K562 (cell line): ENCODE results near the gene TAF11L8. TPM values are rescaled to one million over a fixed set of nuclear protein-coding genes. Genes with fewer than 3 reads are reported as not detected.

ENCODE experiments used
- ATAC-seq: fragments of 200-7000 bp; cut with Tn5 transposase; 3 replicates; pipeline ENCODE4 v1.9.1; 2020; ENCODE audit warnings: moderate library complexity
- BruUV-seq: library from RNA; stranded (reverse); fragments of 400-500 nt; replicated peaks from 2 replicates; lab custom pipeline; 2021; lab: Mats Ljungman, UMichigan
- CTCF ChIA-PET: fragments of 300-600 bp; formaldehyde crosslinking; extraction: SDS; loops from one replicate; lab custom pipeline; 2021; ENCODE audit warnings: low intra/inter-chr PET ratio; lab: Yijun Ruan, JAX
- POLR2A ChIA-PET: fragments of 300-600, 350-650 bp; sonication (Branson Sonifier 250); formaldehyde crosslinking; extraction: SDS; loops from one replicate; lab custom pipeline; 2021; ENCODE audit warnings: antibody characterized with exemption, inconsistent platforms; lab: Yijun Ruan, JAX
- DNase-seq, 4 experiments: peaks; one replicate each; pipeline versions ENCODE4 v3.0.0 to v3.0.0-alpha.2; 2011 to 2018; ENCODE audit warnings: low spot score in 3 of 4, mixed read lengths in 3 of 4; ENCODE audit errors: extremely low read depth in 1 of 4
- FAIRE-seq: peaks from 2 replicates; lab custom pipeline; 2011; peaks lifted over from hg19 to GRCh38; lab: Jason Lieb, UNC
- H2AFZ ChIP-seq: 2 replicates; pipeline ENCODE4 v1.6.0; 2011; ENCODE audit warnings: low read depth, low read length, control low read depth, inconsistent platforms
- H3K27ac ChIP-seq: fragments of 200-600 bp; 3 replicates; pipeline ENCODE4 v1.8.0; 2011; ENCODE audit warnings: low read depth, mild to moderate bottlenecking, control low read depth, inconsistent platforms, low read length, moderate library complexity, mixed read lengths; ENCODE audit errors: extremely low read depth
- H3K27me3 ChIP-seq, 2 experiments: fragments of 300-600 bp in 1 of 2; 2 replicates in 1 of 2; 3 replicates in 1 of 2; pipeline versions ENCODE4 v1.6.0 to v1.8.0; 2011; ENCODE audit warnings: inconsistent platforms in 2 of 2, low read length in 2 of 2, mild to moderate bottlenecking in 1 of 2, mixed read lengths in 1 of 2, moderate library complexity in 1 of 2; ENCODE audit not compliant: control insufficient read depth in 2 of 2, insufficient read depth in 2 of 2
- H3K36me3 ChIP-seq: fragments of 300-600 bp; 3 replicates; pipeline ENCODE4 v1.8.0; 2011; ENCODE audit warnings: mild to moderate bottlenecking, low read length, inconsistent platforms; ENCODE audit not compliant: control insufficient read depth, insufficient read depth
- H3K4me1 ChIP-seq, 2 experiments: fragments of 200-600 bp in 1 of 2; replicated peaks in 1 of 2; 2 replicates in 1 of 2; 3 replicates in 1 of 2; pipeline versions ENCODE4 v1.5.1 to v1.8.0; 2011; ENCODE audit warnings: inconsistent platforms in 2 of 2, low read length in 2 of 2, mild to moderate bottlenecking in 1 of 2, mixed read lengths in 1 of 2, moderate library complexity in 1 of 2; ENCODE audit not compliant: control insufficient read depth in 2 of 2, insufficient read depth in 2 of 2
- H3K4me2 ChIP-seq: 2 replicates; pipeline ENCODE4 v1.6.1; 2011; ENCODE audit warnings: low read length, control low read depth, inconsistent platforms, mixed read lengths; ENCODE audit not compliant: insufficient read depth
- H3K4me3 ChIP-seq: fragments of 200-600 bp; sonication (generic), shearing (Covaris generic); 2 replicates; pipeline ENCODE4 v1.5.1; 2016; ENCODE audit warnings: control low read depth, inconsistent platforms
- H3K79me2 ChIP-seq: fragments of 200-600 bp; 3 replicates; pipeline ENCODE4 v1.8.0; 2011; ENCODE audit warnings: low read length, inconsistent platforms; ENCODE audit not compliant: control insufficient read depth, insufficient read depth
- H3K9ac ChIP-seq, 2 experiments: 2 replicates each; pipeline versions ENCODE4 v1.6.0 to v1.6.1; 2011; ENCODE audit warnings: low read depth in 2 of 2, low read length in 2 of 2, control low read depth in 1 of 2, inconsistent platforms in 1 of 2, mild to moderate bottlenecking in 1 of 2, mixed read lengths in 1 of 2; ENCODE audit not compliant: insufficient read depth in 1 of 2
- H3K9me1 ChIP-seq: one replicate; pipeline ENCODE4 v1.6.0; 2011; ENCODE audit warnings: inconsistent platforms, mild to moderate bottlenecking, low read length, moderate library complexity; ENCODE audit not compliant: control insufficient read depth, insufficient read depth
- H3K9me3 ChIP-seq: replicated peaks from 2 replicates; pipeline ENCODE4 v1.5.1; 2011; ENCODE audit warnings: low read depth, low read length, inconsistent platforms; ENCODE audit not compliant: control insufficient read depth, insufficient read depth
- H4K20me1 ChIP-seq: replicated peaks from 2 replicates; pipeline ENCODE4 v1.6.1; 2011; ENCODE audit warnings: low read length, inconsistent platforms, mixed read lengths; ENCODE audit not compliant: control insufficient read depth, insufficient read depth
- CCAR2 ChIP-seq: fragments of 200-400 bp; formaldehyde crosslinking; IDR thresholded peaks from 2 replicates; pipeline ENCODE4 v1.6.1; 2017; ENCODE audit warnings: mild to moderate bottlenecking, low read depth, low read length
- HSF4 ChIP-seq: fragments of 250-450 bp; sonication (Bioruptor Pico); IDR thresholded peaks from 2 replicates; pipeline ENCODE4 v2.1.2; 2022; ENCODE audit warnings: mild to moderate bottlenecking, moderate library complexity, borderline replicate concordance
- NFIC ChIP-seq: fragments of 450-650 bp; IDR thresholded peaks from 2 replicates; pipeline ENCODE4 v1.6.1; 2017; ENCODE audit warnings: mild to moderate bottlenecking, inconsistent platforms
- PTTG1 ChIP-seq: fragments of 450-650 bp; IDR thresholded peaks from 2 replicates; pipeline ENCODE4 v1.6.1; 2016; ENCODE audit warnings: low read depth, mild to moderate bottlenecking, missing genetic modification characterization, missing compliant biosample characterization
- ZBED1 ChIP-seq: IDR thresholded peaks from 2 replicates; pipeline ENCODE4 v1.6.1; 2014
- ZNF408 ChIP-seq: fragments of 250-450 bp; sonication (Bioruptor Pico); IDR thresholded peaks from 2 replicates; pipeline ENCODE4 v1.4.0; 2020; ENCODE audit warnings: low read depth, mild to moderate bottlenecking, moderate library complexity
- WGBS: fragments of 100-300 bp; shearing (Covaris generic); methylation state at CpG from one replicate; pipeline ENCODE4 v1.1.6; 2016; ENCODE audit warnings: low coverage, mixed read lengths; ENCODE audit not compliant: insufficient coverage; ENCODE audit errors: missing lambda C conversion rate; 5-methylcytosine and 5-hydroxymethylcytosine counted together
- in situ Hi-C: fragments of 300-500 bp; cut with MboI; formaldehyde crosslinking; loops from 4 replicates; pipeline ENCODE4 v1.15.0; 2018; ENCODE audit warnings: inconsistent platforms, mixed read lengths
- intact Hi-C: fragments of 100-400 bp; cut with micrococcal nuclease; formaldehyde crosslinking; loops from 2 replicates; pipeline ENCODE4 v1.14.2; 2022
- polyA plus RNA-seq, 8 experiments: library from polyadenylated mRNA; depleted of rRNA in 4 of 8; stranded (reverse) in 5 of 8; unstranded in 3 of 8; fragments of >200 nt; fragmentation: Nextera tagmentation in 2 of 8; fragmentation: Illumina TruSeq in 1 of 8; extraction: Ambion mirVana in 2 of 8; extraction: Trizol in 1 of 8; gene quantifications; 2 replicates each; pipeline versions ENCODE4 v1.2.1 to v1.2.3, GENCODE V29; 2011 to 2014; ENCODE audit warnings: inconsistent platforms in 1 of 8, missing spikeins in 1 of 8
- total RNA-seq, 7 experiments: library from RNA; depleted of rRNA in 6 of 7; stranded (reverse); fragments of >200 nt in 6 of 7; fragmentation: Illumina TruSeq in 2 of 7; extraction: Trizol in 2 of 7; gene quantifications; 2 replicates each; pipeline versions ENCODE4 v1.2.1 to v1.2.3, GENCODE V29; 2011 to 2021; ENCODE audit warnings: low replicate concordance in 1 of 7
- TF ChIP-seq, protein P1 (sequence below): fragments of 250-450 bp; sonication (Bioruptor Pico); IDR thresholded peaks from 2 replicates; pipeline ENCODE4 v1.8.0; 2021; ENCODE audit warnings: mild to moderate bottlenecking, moderate library complexity
- TF ChIP-seq, protein P2 (sequence below), 2 experiments: fragments of 450-650 bp; IDR thresholded peaks; 2 replicates each; pipeline ENCODE4 v1.6.1; 2018; ENCODE audit warnings: mild to moderate bottlenecking in 2 of 2, low read depth in 1 of 2; ENCODE audit not compliant: partially characterized antibody in 2 of 2
- TF ChIP-seq, protein P3 (sequence below): fragments of 200-800 bp; sonication (Bioruptor generic); IDR thresholded peaks from 2 replicates; pipeline ENCODE4 v1.6.1; 2016; ENCODE audit warnings: missing genetic modification characterization, missing compliant biosample characterization
- TF ChIP-seq, protein P4 (sequence below): fragments of 250-450 bp; sonication (Bioruptor Pico); IDR thresholded peaks from 2 replicates; pipeline ENCODE4 v1.8.0; 2021; ENCODE audit warnings: moderate library complexity, mild to moderate bottlenecking, inconsistent platforms

The TAF11L8 gene
- total and polyA plus RNA-seq, 9 of the 15 experiments (the other 6 are each of a cell fraction or from before 2014, with no cell fraction given) = not detected

DNA sequence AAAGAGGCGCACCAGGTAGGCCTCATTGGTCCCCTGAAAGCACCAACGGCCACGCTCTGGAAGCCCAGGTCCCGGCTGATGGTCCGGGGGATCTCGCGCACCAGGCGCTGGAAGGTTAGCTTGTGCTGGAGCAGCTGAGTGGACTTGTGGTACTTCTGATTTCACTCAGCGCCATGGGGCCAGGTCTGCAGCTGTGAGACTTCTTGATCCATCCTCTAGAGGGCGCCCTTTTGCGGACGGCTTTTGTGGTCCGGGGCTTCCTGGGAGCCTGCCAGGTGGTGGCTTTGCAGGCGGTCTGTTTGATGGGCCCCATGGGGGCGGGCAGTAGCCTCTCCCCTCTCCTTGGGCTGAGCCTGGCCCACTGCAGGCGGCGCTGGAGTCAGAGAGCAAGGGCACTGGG lies 29.9 kb upstream of the TAF11L8 start:
- Histone ChIP-seq H3K4me2 (no peak overlapping the region), H2AFZ (no peak overlapping the region), H3K9me3 (no peaks in the 10 kb centered on the region), H3K4me3 (no peak overlapping the region), H3K9ac (no peak overlapping the region), H3K27ac (no peak overlapping the region), H3K79me2 (no peaks in the 10 kb centered on the region), H3K36me3 (no peaks in the 10 kb centered on the region), H3K9me1 (no peaks in the 10 kb centered on the region), H3K27me3 (no peaks in the 10 kb centered on the region), H3K4me1 (peaks cover 0 to 4% of the 10 kb centered on the region in 2 experiments; a peak in 1 of 5 replicates), H4K20me1 (no peaks in the 10 kb centered on the region)
- POLR2A ChIA-PET = no interaction called here
- DNase-seq = peak; percentile 32 to 62 (median 55)
- ATAC-seq = peak; percentile 84
- WGBS = 6% methylated on average over 17 of the region's 17 CpGs
- intact Hi-C loops (no loop called here), in situ Hi-C loops (no loop called here)
- no peak for FAIRE-seq
- no TSS peak for BruUV-seq
- CTCF ChIA-PET = no interaction called here
- no peak for TF ChIP-seq HSF4 (CRISPR knock-in tag)
- TF ChIP-seq, protein P1, sequence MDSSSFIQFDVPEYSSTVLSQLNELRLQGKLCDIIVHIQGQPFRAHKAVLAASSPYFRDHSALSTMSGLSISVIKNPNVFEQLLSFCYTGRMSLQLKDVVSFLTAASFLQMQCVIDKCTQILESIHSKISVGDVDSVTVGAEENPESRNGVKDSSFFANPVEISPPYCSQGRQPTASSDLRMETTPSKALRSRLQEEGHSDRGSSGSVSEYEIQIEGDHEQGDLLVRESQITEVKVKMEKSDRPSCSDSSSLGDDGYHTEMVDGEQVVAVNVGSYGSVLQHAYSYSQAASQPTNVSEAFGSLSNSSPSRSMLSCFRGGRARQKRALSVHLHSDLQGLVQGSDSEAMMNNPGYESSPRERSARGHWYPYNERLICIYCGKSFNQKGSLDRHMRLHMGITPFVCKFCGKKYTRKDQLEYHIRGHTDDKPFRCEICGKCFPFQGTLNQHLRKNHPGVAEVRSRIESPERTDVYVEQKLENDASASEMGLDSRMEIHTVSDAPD (CRISPR knock-in tag) = no peak
- TF ChIP-seq, protein P2, sequence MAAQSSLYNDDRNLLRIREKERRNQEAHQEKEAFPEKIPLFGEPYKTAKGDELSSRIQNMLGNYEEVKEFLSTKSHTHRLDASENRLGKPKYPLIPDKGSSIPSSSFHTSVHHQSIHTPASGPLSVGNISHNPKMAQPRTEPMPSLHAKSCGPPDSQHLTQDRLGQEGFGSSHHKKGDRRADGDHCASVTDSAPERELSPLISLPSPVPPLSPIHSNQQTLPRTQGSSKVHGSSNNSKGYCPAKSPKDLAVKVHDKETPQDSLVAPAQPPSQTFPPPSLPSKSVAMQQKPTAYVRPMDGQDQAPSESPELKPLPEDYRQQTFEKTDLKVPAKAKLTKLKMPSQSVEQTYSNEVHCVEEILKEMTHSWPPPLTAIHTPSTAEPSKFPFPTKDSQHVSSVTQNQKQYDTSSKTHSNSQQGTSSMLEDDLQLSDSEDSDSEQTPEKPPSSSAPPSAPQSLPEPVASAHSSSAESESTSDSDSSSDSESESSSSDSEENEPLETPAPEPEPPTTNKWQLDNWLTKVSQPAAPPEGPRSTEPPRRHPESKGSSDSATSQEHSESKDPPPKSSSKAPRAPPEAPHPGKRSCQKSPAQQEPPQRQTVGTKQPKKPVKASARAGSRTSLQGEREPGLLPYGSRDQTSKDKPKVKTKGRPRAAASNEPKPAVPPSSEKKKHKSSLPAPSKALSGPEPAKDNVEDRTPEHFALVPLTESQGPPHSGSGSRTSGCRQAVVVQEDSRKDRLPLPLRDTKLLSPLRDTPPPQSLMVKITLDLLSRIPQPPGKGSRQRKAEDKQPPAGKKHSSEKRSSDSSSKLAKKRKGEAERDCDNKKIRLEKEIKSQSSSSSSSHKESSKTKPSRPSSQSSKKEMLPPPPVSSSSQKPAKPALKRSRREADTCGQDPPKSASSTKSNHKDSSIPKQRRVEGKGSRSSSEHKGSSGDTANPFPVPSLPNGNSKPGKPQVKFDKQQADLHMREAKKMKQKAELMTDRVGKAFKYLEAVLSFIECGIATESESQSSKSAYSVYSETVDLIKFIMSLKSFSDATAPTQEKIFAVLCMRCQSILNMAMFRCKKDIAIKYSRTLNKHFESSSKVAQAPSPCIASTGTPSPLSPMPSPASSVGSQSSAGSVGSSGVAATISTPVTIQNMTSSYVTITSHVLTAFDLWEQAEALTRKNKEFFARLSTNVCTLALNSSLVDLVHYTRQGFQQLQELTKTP (IDR thresholded peaks at IDR 0.05; ENCODE audit: low read depth in 1 of 2, partially characterized antibody in 2 of 2) = no peak
- TF ChIP-seq, protein P3, sequence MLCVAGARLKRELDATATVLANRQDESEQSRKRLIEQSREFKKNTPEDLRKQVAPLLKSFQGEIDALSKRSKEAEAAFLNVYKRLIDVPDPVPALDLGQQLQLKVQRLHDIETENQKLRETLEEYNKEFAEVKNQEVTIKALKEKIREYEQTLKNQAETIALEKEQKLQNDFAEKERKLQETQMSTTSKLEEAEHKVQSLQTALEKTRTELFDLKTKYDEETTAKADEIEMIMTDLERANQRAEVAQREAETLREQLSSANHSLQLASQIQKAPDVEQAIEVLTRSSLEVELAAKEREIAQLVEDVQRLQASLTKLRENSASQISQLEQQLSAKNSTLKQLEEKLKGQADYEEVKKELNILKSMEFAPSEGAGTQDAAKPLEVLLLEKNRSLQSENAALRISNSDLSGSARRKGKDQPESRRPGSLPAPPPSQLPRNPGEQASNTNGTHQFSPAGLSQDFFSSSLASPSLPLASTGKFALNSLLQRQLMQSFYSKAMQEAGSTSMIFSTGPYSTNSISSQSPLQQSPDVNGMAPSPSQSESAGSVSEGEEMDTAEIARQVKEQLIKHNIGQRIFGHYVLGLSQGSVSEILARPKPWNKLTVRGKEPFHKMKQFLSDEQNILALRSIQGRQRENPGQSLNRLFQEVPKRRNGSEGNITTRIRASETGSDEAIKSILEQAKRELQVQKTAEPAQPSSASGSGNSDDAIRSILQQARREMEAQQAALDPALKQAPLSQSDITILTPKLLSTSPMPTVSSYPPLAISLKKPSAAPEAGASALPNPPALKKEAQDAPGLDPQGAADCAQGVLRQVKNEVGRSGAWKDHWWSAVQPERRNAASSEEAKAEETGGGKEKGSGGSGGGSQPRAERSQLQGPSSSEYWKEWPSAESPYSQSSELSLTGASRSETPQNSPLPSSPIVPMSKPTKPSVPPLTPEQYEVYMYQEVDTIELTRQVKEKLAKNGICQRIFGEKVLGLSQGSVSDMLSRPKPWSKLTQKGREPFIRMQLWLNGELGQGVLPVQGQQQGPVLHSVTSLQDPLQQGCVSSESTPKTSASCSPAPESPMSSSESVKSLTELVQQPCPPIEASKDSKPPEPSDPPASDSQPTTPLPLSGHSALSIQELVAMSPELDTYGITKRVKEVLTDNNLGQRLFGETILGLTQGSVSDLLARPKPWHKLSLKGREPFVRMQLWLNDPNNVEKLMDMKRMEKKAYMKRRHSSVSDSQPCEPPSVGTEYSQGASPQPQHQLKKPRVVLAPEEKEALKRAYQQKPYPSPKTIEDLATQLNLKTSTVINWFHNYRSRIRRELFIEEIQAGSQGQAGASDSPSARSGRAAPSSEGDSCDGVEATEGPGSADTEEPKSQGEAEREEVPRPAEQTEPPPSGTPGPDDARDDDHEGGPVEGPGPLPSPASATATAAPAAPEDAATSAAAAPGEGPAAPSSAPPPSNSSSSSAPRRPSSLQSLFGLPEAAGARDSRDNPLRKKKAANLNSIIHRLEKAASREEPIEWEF (CRISPR knock-in tag) = no peak
- TF ChIP-seq, protein P4, sequence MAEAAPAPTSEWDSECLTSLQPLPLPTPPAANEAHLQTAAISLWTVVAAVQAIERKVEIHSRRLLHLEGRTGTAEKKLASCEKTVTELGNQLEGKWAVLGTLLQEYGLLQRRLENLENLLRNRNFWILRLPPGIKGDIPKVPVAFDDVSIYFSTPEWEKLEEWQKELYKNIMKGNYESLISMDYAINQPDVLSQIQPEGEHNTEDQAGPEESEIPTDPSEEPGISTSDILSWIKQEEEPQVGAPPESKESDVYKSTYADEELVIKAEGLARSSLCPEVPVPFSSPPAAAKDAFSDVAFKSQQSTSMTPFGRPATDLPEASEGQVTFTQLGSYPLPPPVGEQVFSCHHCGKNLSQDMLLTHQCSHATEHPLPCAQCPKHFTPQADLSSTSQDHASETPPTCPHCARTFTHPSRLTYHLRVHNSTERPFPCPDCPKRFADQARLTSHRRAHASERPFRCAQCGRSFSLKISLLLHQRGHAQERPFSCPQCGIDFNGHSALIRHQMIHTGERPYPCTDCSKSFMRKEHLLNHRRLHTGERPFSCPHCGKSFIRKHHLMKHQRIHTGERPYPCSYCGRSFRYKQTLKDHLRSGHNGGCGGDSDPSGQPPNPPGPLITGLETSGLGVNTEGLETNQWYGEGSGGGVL = no peak
- TF ChIP-seq CCAR2 = no peak
- no peak for TF ChIP-seq PTTG1 (tag)
- peak; percentile 25 for TF ChIP-seq NFIC
- no peak for TF ChIP-seq ZBED1
- TF ChIP-seq ZNF408 (CRISPR knock-in tag) = no peak
